KMS-11 (cell line): ENCODE results near the gene PBRM1.
"Not testable (repeated sequence)": the region's sequence is repeated elsewhere in the genome, so short reads cannot be mapped to it uniquely, and the experiment has no call there.

Experiments
- H2AFZ ChIP-seq: fragments of 200-600 bp; sonication (generic); 2 replicates; pipeline ENCODE4 v1.6.1; 2016; ENCODE audit warnings: antibody characterized with exemption, mixed run types, low read depth
- H3K27ac ChIP-seq: fragments of 200-600 bp; sonication (generic); 2 replicates; pipeline ENCODE4 v1.6.1; 2016; ENCODE audit warnings: mild to moderate bottlenecking, mixed run types
- H3K27me3 ChIP-seq: fragments of 200-600 bp; sonication (generic); 2 replicates; pipeline ENCODE4 v1.6.1; 2017; ENCODE audit warnings: mild to moderate bottlenecking, low read depth, mixed run types, moderate library complexity; ENCODE audit not compliant: insufficient read depth
- H3K36me3 ChIP-seq: fragments of 200-600 bp; sonication (generic); 2 replicates; pipeline ENCODE4 v1.6.1; 2017; ENCODE audit warnings: mild to moderate bottlenecking, mixed run types; ENCODE audit not compliant: insufficient read depth
- H3K4me1 ChIP-seq: fragments of 200-600 bp; sonication (generic); 2 replicates; pipeline ENCODE4 v1.6.1; 2016; ENCODE audit warnings: mild to moderate bottlenecking, low read depth, mixed run types; ENCODE audit not compliant: poor library complexity, severe bottlenecking
- H3K4me2 ChIP-seq: fragments of 200-600 bp; sonication (generic); 2 replicates; pipeline ENCODE4 v1.7.0; 2016; ENCODE audit warnings: mild to moderate bottlenecking, mixed run types
- H3K4me3 ChIP-seq: fragments of 200-600 bp; sonication (generic); IDR thresholded peaks from 2 replicates; pipeline ENCODE4 v1.6.1; 2017; ENCODE audit warnings: low read depth, low read length, mixed read lengths; ENCODE audit not compliant: insufficient read depth
- H3K79me2 ChIP-seq: fragments of 200-600 bp; sonication (generic); 2 replicates; pipeline ENCODE4 v1.6.1; 2016; ENCODE audit warnings: low read depth, mixed run types; ENCODE audit not compliant: insufficient read depth
- H3K9ac ChIP-seq: fragments of 200-600 bp; sonication (generic); 2 replicates; pipeline ENCODE4 v1.6.1; 2016; ENCODE audit warnings: mild to moderate bottlenecking, mixed run types
- H4K20me1 ChIP-seq: fragments of 200-600 bp; sonication (generic); 2 replicates; pipeline ENCODE4 v1.6.1; 2016; ENCODE audit warnings: mild to moderate bottlenecking, mixed run types; ENCODE audit not compliant: insufficient read depth
- TF ChIP-seq, protein P1 (sequence below): fragments of 200-600 bp; sonication (generic); conservative IDR thresholded peaks from 2 replicates; pipeline ENCODE4 v1.6.1; 2017; ENCODE audit warnings: low read depth, mild to moderate bottlenecking, antibody characterized with exemption, low read length, moderate library complexity, mixed read lengths

The PBRM1 gene

DNA sequence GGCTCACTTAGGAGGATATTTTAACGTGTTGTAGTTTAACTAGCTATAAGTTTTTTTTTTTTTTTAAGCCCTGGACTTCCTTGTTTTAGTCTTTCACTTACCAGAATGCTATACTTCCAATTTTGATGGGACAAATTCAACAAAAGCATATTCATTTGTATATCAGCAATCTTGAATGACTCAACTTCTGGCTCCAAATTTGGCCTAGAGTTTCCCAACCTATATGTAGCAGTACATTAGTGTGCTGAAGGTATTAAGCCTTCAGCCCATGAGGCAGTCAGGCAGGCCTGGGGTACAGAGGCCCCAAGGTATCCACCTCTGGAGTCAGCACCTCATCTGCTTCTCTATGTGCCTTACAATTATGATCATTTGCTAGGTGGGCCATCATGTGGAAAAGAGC, 5.9 kb downstream of the PBRM1 start:
- Histone ChIP-seq H3K79me2 (peaks cover 24% of the 10 kb centered on the region), H3K36me3 (no peaks in the 10 kb centered on the region), H3K27ac (no peak overlapping the region)

DNA sequence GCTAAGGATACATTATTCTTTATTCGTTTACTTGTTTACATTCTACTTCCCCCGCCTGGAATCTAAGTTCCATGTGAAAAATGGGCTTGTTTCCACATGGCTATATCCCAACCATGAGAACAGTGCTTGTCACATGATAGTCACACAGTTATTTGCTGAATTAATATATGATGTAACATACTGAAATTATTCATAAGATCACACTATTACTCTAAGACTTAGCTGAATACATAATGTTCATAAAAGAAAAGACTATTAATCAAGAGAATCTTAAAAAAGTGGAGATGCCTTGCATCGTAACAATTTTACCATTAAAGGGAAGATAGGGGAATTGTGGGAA, 6.5 kb downstream of the PBRM1 start:
- Histone ChIP-seq H2AFZ (no peak overlapping the region), H3K4me1 (peaks cover 41% of the 10 kb centered on the region), H3K79me2 (peaks cover 18% of the 10 kb centered on the region), H3K27ac (no peak overlapping the region), H3K36me3 (no peaks in the 10 kb centered on the region), H3K27me3 (no peaks in the 10 kb centered on the region), H3K4me2 (no peak overlapping the region), H4K20me1 (no peaks in the 10 kb centered on the region), H3K4me3 (no peak overlapping the region), H3K9ac (no peak overlapping the region)
- TF ChIP-seq, protein P1, sequence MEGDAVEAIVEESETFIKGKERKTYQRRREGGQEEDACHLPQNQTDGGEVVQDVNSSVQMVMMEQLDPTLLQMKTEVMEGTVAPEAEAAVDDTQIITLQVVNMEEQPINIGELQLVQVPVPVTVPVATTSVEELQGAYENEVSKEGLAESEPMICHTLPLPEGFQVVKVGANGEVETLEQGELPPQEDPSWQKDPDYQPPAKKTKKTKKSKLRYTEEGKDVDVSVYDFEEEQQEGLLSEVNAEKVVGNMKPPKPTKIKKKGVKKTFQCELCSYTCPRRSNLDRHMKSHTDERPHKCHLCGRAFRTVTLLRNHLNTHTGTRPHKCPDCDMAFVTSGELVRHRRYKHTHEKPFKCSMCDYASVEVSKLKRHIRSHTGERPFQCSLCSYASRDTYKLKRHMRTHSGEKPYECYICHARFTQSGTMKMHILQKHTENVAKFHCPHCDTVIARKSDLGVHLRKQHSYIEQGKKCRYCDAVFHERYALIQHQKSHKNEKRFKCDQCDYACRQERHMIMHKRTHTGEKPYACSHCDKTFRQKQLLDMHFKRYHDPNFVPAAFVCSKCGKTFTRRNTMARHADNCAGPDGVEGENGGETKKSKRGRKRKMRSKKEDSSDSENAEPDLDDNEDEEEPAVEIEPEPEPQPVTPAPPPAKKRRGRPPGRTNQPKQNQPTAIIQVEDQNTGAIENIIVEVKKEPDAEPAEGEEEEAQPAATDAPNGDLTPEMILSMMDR, result no peak

More for the DNA sequence above, 5.9 kb downstream of the PBRM1 start:
- TF ChIP-seq, protein P1, result no peak
- Histone ChIP-seq H4K20me1 (no peaks in the 10 kb centered on the region), H3K4me2 (no peak overlapping the region), H3K9ac (no peak overlapping the region), H2AFZ (no peak overlapping the region), H3K4me1 (peaks cover 46% of the 10 kb centered on the region), H3K4me3 (no peak overlapping the region), H3K27me3 (no peaks in the 10 kb centered on the region)

DNA sequence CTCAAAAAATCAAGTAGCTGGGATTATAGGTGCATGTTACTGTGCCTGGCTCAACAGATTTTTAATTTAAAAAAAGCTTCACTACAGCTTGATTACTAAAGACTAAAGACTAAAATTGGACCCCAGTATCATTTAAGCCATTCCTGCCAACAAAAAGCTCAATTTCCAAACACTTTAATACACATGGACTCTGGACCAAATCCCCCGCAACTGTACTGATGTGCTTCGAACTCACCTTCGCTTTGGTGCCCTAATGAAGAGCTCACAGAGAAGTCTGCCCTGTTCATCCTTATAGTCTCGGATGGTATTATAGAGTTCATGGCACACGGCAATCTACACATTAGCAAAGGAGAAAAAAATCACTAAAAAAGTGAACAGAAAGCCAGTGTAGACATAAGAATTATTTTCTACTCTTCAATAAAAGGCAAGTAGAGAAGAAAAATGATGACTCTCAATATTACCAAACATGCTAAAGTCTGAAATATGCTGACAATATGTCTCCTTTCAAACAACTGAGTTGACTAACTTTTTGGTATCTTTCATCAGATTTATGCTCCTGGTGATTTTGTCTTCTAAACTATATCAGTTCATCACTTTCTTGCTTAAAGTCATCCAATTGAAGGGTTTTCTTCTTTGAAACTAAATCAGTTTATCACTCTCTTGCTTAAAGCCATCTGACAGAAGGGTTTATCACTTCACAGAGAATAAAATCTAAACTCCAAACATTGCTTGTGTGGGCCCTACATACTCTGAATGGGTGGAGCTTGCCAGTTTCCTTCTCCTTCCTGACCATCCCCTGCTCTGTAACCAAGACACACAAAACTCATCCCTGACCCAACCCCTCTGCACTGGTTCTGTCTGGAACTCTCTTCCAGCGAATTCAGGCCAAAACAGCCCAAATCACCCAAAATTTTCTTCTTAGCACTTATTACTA, 7.2 kb downstream of the PBRM1 start:
- Histone ChIP-seq H2AFZ (no peak overlapping the region), H3K9ac (no peak overlapping the region), H3K4me3 (no peak overlapping the region), H3K4me1 (peaks cover 35% of the 10 kb centered on the region), H3K4me2 (no peak overlapping the region), H3K27ac (no peak overlapping the region), H3K79me2 (peaks cover 12% of the 10 kb centered on the region; the same call in 1 of the 2 replicates), H3K27me3 (no peaks in the 10 kb centered on the region), H3K36me3 (no peaks in the 10 kb centered on the region), H4K20me1 (no peaks in the 10 kb centered on the region)
- TF ChIP-seq, protein P1, result no peak

DNA sequence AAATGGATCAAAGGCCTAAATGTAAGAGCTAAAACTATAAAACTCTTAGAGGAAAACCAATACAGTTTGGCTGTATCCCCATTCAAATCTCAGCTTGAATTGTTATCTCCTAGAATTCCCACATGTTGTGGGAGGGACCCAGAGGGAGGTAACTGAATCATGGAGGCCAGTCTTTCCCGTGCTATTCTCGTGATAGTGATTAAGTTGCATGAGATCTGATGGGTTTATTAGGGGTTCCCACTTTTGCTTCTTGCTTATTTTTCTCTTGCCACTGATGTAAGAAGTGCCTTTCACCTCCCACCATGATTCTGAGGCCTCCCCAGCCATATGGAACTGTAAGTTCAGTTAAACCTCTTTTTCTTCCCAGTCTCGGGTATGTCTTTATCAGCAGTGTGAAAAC, 9.5 kb downstream of the PBRM1 start:
- not testable (repeated sequence) for H4K20me1 ChIP-seq, H3K27ac ChIP-seq, H3K79me2 ChIP-seq, H3K4me2 ChIP-seq, H3K27me3 ChIP-seq, H3K4me3 ChIP-seq, H3K9ac ChIP-seq, H2AFZ ChIP-seq, H3K36me3 ChIP-seq
- peaks cover 33% of the 10 kb centered on the region for H3K4me1 ChIP-seq

DNA sequence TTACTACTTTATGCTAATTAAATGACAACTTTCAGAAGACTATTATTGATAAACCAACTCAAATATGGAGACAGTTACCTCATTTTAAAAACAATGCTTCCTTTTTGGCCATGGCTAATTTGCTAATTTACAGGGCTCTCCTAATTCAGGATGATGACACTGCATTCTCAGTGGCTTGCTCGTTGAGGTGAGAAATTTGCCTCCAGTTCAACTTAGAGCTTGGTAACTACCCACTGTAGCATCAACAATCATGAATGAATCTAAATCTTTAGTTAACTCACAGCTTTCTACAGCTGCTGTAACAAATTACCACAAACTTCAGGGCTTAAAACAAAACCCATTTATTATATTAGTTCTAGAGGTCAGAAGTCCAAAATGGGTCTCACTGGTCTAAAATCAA, 14.0 kb downstream of the PBRM1 start:
- Histone ChIP-seq H4K20me1 (no peaks in the 10 kb centered on the region), H3K79me2 (no peaks in the 10 kb centered on the region), H3K9ac (no peak overlapping the region), H3K27ac (peak overlapping the region; percentile 63), H3K27me3 (no peaks in the 10 kb centered on the region), H2AFZ (no peak overlapping the region), H3K4me1 (peaks cover 31% of the 10 kb centered on the region), H3K4me3 (no peak overlapping the region), H3K4me2 (peak overlapping the region; percentile 39; the same call in 1 of the 2 replicates), H3K36me3 (no peaks in the 10 kb centered on the region)
- TF ChIP-seq, protein P1, result no peak
